Superior temporal gyrus (tissue), 1 donor: Measurements from ENCODE around the gene FCGR3A.
A peak's percentile ranks its signal among the peaks of the same experiment; 100 is the strongest.

Experiments
- DNase-seq: peaks from one replicate; pipeline ENCODE4 v3.0.0-alpha.2; 2016; ENCODE audit errors: extremely low spot score

The FCGR3A gene

DNA sequence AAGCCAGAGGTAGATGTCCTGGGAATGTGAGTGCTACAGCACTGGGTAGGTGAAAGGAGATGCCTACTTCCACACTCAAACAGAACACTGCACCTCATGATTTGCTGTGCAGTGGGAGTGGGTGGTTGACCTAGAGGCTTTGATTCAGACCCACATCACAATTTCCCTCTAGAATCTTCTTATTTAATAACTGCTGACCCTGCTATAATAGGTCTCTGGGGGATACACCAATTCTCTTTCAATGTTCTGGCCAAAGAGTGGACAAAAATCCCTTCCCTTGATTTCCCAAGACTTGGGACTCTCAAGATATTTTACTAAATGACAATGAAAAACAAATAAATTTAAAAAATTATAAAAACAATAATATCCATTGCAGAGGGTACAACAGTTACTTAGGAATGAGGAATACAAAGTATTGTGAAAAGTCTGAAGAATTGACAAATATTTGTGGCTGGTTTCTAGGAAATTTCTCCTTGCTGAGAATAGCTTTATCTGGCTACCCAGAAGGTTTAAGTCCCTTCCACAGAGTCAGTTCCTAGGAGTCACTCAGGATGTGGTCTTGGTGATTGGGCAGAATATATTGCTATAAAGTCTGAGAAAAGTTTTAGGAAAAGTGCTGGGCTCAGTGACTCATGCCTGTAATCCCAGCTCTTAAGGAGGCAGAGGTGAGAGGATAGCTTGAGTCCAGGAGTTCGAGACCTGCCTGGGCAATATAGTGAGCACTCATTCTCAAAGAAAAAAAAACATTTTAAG lies 46.8 kb downstream of the FCGR3A start:
- DNase-seq: no peak

DNA sequence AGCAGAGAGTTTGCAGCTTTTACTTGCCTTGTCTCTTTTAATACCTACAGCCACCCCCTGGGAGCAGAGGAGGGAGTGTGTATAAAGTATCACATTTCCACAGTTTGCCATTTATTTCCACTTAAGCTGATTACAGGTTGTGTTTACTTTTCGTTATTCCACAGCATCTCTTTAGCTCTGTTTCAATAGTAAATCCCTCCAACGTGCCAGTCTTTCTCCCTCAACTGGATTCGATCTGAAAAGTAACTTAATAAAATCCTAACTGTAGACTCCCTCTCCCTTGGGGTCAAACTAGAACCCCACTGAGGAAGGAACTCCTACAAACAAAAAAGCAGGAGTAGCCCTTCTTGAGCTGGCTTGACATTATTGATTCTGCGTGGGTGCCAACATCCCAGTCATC lies 47.4 kb downstream of the FCGR3A start:
- DNase-seq: no peak

DNA sequence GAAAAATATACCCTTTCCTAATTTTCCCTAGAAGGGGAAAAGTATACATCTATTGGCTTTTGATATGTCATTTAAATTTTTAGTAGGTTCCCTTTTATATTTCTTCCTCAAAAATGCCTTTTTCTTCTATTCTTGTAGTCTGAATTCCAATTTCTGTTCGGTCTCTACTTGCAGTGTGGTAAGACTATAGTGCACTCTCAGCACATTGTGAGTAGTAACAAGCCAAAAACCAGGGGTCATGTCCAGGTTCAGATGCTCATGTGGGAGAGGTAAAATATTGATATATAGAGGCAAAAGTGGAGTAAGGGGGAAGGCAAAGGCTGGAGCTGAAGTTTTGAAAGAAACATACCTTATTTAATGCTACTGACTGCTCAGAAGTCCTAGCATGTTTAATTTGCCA lies 48.4 kb downstream of the FCGR3A start:
- no peak for DNase-seq

DNA sequence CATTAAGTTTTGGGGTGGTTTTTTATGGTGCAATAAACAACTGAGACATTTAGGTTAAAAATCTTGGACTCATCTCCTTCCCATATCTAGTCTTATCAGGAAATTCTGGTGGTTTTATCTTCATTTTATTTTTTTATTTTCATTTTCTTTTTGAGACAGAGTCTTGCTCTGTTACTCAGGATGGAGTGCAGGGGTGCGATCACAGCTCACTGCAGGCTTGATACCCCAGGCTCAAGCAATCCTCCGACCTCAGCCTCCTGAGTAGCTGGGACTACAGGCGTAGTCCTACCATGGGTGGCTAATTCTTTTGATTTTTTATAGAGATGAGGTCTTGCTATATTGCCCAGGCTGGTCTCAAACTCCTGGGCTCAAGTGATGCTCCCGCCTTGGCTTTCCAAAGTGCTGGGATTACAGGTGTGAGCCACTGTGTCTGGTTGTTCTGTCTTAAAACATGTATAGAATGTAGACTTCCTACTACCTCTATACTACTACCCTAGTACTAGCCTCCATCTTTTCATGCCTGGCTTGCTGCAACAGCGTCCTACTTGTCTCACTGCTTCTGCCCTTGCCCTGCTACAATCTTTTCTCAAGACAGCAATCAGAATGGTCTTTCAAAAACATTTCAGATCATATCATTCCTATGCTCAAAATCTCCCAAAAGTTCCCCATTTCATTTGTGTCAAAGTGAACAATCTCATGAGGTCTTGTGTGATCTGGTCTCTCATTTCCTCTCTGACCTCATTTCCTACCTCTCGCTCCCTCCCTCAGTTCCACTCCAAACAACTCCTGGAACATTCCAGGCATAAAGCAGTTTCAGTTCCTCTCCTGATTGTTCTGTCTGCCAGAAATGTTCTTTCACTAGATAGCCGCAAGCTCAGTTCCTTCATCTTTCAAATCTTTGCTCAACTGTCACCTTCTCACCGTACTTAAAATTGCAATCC lies 50.2 kb downstream of the FCGR3A start:
- peak; percentile 47 for DNase-seq

DNA sequence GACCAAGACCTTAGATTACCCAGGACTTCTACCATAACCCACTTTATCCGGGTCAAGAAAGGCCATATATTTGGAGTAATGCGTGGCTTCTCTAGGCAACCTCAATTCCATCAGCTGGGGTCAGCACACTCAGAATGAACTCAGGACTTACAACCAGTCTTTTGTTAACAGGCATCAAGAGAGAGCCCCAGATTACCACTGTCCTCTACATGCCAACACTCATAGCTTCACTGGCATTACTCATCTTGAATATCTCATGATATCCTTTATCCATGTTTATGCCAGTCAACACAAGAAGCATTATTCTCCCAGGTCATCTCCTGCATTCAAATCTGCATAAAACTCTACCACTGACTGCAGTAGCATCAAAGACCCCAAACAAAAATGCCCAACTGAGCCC lies 51.0 kb downstream of the FCGR3A start:
- DNase-seq: no peak

- DNase-seq: no peak
These were observed 51.7 kb downstream of the FCGR3A start for GRCh38 chr1:161497961-161498360.

- no peak for DNase-seq
These were observed 54.1 kb downstream of the FCGR3A start for GRCh38 chr1:161495490-161495889.

- no peak for DNase-seq
These were observed 55.4 kb downstream of the FCGR3A start for GRCh38 chr1:161494091-161494735.

DNA sequence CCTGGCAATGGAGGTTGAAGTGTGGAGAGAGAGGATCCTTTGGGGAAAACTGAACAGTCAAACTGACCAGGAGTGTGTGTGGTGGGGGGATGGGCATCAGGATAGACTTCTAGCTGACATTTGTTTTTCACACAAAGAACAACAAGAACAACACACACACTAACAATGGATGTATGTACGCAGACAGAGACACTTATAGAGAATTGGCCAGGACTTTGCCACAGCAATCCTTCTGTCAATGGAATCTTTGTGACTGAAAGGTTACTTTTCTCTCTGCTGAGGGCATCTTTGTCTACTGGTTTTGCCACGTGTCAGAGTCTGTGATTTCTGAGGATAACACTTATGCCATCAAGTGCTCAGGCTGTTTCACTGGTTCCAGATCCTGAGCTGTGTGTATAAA lies 56.8 kb downstream of the FCGR3A start:
- DNase-seq: peak; percentile 84
